ENCODE results near the gene SMAD2.

SMAD2 gene

DNA sequence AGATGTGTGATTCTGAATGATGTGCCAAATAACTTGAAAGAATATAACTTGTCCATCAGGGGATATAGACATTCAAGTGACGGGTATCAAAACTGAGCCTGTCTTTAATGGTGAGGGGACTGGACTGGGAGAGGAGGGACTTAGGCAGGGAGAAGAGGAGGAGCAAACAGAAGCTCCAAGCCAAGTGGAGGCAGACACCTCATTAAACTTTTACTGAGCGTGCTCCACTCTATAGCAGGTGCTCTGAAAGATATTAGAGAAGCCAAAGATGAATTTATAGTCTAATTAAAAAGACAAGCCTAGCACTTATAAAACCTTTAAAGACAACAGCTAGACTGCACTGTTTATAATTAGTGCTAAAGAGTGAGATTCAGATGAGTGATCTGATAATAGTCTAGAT is 47.7 kb upstream of the SMAD2 start:
- H3K9me2 ChIP-seq (ENCODE audit: low read depth, low read length) = no peaks in the 10 kb centered on the region
- H3K36me3 ChIP-seq (ENCODE audit: insufficient read depth, low read length) = no peaks in the 10 kb centered on the region
- H3K9me3 ChIP-seq (ENCODE audit: low read length) = no peaks in the 10 kb centered on the region
- H2AFZ ChIP-seq (ENCODE audit: low read length) = no peak overlapping the region
- no peak overlapping the region for H3K9ac ChIP-seq (ENCODE audit: low read length)
- H3K4me3 ChIP-seq (ENCODE audit: low read depth, low read length, poor library complexity, severe bottlenecking) = no peak overlapping the region
- no peak overlapping the region for H3K27ac ChIP-seq (ENCODE audit: low read depth, low read length, poor library complexity, severe bottlenecking)
- H3K79me2 ChIP-seq (ENCODE audit: insufficient read depth, low read length) = no peaks in the 10 kb centered on the region
- H4K20me1 ChIP-seq (ENCODE audit: insufficient read depth, low read length) = no peaks in the 10 kb centered on the region
- no peak for TF ChIP-seq EZH2 (IDR thresholded peaks at IDR 0.05; ENCODE audit: borderline replicate concordance, low read length)
- TF ChIP-seq, protein P1, sequence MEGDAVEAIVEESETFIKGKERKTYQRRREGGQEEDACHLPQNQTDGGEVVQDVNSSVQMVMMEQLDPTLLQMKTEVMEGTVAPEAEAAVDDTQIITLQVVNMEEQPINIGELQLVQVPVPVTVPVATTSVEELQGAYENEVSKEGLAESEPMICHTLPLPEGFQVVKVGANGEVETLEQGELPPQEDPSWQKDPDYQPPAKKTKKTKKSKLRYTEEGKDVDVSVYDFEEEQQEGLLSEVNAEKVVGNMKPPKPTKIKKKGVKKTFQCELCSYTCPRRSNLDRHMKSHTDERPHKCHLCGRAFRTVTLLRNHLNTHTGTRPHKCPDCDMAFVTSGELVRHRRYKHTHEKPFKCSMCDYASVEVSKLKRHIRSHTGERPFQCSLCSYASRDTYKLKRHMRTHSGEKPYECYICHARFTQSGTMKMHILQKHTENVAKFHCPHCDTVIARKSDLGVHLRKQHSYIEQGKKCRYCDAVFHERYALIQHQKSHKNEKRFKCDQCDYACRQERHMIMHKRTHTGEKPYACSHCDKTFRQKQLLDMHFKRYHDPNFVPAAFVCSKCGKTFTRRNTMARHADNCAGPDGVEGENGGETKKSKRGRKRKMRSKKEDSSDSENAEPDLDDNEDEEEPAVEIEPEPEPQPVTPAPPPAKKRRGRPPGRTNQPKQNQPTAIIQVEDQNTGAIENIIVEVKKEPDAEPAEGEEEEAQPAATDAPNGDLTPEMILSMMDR (IDR thresholded peaks at IDR 0.05; ENCODE audit: low read length) = no peak
- H3F3A ChIP-seq (ENCODE audit: insufficient read depth, low read length) = no peaks in the 10 kb centered on the region
- H3K27me3 ChIP-seq (ENCODE audit: insufficient read depth, low read length) = no peaks in the 10 kb centered on the region
- no peaks in the 10 kb centered on the region for H3K4me1 ChIP-seq (ENCODE audit: insufficient read depth, low read length, severe bottlenecking)
- no peak overlapping the region for H3K4me2 ChIP-seq (ENCODE audit: low read length)

DNA sequence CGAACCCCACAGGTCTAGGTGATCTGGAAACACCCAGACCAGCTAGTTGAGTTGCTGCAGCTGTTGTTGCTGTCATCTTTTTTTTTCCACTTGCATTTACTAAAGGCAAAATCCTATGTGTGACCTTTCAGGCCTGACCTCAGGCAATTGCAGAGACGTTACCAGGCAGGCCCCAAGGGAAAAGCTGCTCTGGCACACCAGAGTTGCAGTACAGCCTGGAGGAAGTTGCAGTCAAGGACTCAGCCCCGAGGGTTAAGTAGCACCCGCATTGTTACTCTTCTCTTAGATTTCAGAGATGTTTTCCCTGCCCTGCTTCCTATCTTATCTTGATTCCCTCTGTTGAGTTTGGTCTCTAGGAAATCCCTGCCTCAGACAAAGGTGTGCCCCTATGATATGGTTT is 45.2 kb upstream of the SMAD2 start:
- H3K36me3 ChIP-seq (ENCODE audit: insufficient read depth, low read length) = no peaks in the 10 kb centered on the region
- no peaks in the 10 kb centered on the region for H3K79me2 ChIP-seq (ENCODE audit: insufficient read depth, low read length)
- no peaks in the 10 kb centered on the region for H4K20me1 ChIP-seq (ENCODE audit: insufficient read depth, low read length)
- no peaks in the 10 kb centered on the region for H3F3A ChIP-seq (ENCODE audit: insufficient read depth, low read length)
- H3K27me3 ChIP-seq (ENCODE audit: insufficient read depth, low read length) = no peaks in the 10 kb centered on the region
- no peak for TF ChIP-seq EZH2 (IDR thresholded peaks at IDR 0.05; ENCODE audit: borderline replicate concordance, low read length)
- TF ChIP-seq, protein P1 (IDR thresholded peaks at IDR 0.05; ENCODE audit: low read length) = no peak
- H3K9me3 ChIP-seq (ENCODE audit: low read length) = no peaks in the 10 kb centered on the region
- no peak overlapping the region for H2AFZ ChIP-seq (ENCODE audit: low read length)
- no peaks in the 10 kb centered on the region for H3K9me2 ChIP-seq (ENCODE audit: low read depth, low read length)
- no peaks in the 10 kb centered on the region for H3K4me1 ChIP-seq (ENCODE audit: insufficient read depth, low read length, severe bottlenecking)
- no peak overlapping the region for H3K27ac ChIP-seq (ENCODE audit: low read depth, low read length, poor library complexity, severe bottlenecking)
- H3K4me2 ChIP-seq (ENCODE audit: low read length) = no peak overlapping the region
- H3K4me3 ChIP-seq (ENCODE audit: low read depth, low read length, poor library complexity, severe bottlenecking) = no peak overlapping the region
- no peak overlapping the region for H3K9ac ChIP-seq (ENCODE audit: low read length)

DNA sequence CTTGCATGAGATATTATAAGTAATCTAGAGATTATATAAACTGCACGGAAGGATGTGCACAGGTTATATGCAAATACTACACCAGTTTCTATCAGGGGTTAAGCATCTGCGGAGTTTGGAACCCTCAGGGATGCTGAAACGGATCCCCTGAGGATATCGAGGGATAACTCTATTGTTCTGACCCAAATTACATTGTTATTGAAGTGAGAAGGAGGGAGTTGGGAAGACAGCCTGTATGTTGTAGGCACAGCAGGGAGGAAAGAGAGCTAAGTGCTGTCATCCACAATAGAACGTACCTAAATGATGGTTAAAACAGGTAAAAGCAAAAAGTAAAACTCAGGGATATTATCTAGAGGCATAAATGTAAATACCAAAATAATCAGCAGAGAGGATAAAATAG is 44.6 kb upstream of the SMAD2 start:
- H3K4me2 ChIP-seq (ENCODE audit: low read length) = no peak overlapping the region
- H3K9ac ChIP-seq (ENCODE audit: low read length) = no peak overlapping the region
- no peaks in the 10 kb centered on the region for H3F3A ChIP-seq (ENCODE audit: insufficient read depth, low read length)
- H3K27me3 ChIP-seq (ENCODE audit: insufficient read depth, low read length) = no peaks in the 10 kb centered on the region
- H2AFZ ChIP-seq (ENCODE audit: low read length) = no peak overlapping the region
- H3K27ac ChIP-seq (ENCODE audit: low read depth, low read length, poor library complexity, severe bottlenecking) = no peak overlapping the region
- no peaks in the 10 kb centered on the region for H4K20me1 ChIP-seq (ENCODE audit: insufficient read depth, low read length)
- H3K4me1 ChIP-seq (ENCODE audit: insufficient read depth, low read length, severe bottlenecking) = no peaks in the 10 kb centered on the region
- TF ChIP-seq, protein P1 (IDR thresholded peaks at IDR 0.05; ENCODE audit: low read length) = no peak
- TF ChIP-seq EZH2 (IDR thresholded peaks at IDR 0.05; ENCODE audit: borderline replicate concordance, low read length) = no peak
- H3K9me2 ChIP-seq (ENCODE audit: low read depth, low read length) = no peaks in the 10 kb centered on the region
- H3K4me3 ChIP-seq (ENCODE audit: low read depth, low read length, poor library complexity, severe bottlenecking) = no peak overlapping the region
- no peaks in the 10 kb centered on the region for H3K79me2 ChIP-seq (ENCODE audit: insufficient read depth, low read length)
- no peaks in the 10 kb centered on the region for H3K9me3 ChIP-seq (ENCODE audit: low read length)
- H3K36me3 ChIP-seq (ENCODE audit: insufficient read depth, low read length) = no peaks in the 10 kb centered on the region
